Fibroblast of the aortic adventitia (primary cell): Measurements from ENCODE around the gene C21orf91. TPM values are rescaled to one million over a fixed set of nuclear protein-coding genes. Genes with fewer than 3 reads are reported as not detected.

ENCODE experiments used
- DNase-seq: peaks from one replicate; pipeline ENCODE4 v3.0.0-alpha.2; 2010; ENCODE audit warnings: low read depth
- H3K4me3 ChIP-seq: 2 replicates; pipeline ENCODE4 v1.5.1; 2011; ENCODE audit warnings: low read depth, mild to moderate bottlenecking, control low read depth, low read length, moderate library complexity
- CTCF ChIP-seq: IDR thresholded peaks from 2 replicates; pipeline ENCODE4 v1.5.1; 2011; ENCODE audit warnings: mild to moderate bottlenecking, low read length, control low read depth, inconsistent platforms; ENCODE audit not compliant: insufficient read depth
- total RNA-seq: library from RNA; depleted of rRNA; stranded (reverse); fragments of >200 nt; gene quantifications from 2 replicates; pipeline ENCODE4 v1.2.3, GENCODE V29; 2012; ENCODE audit warnings: low replicate concordance

The C21orf91 gene
- total RNA-seq, 1 donor: 13.1 TPM

- DNase-seq: no peak
Measured at GRCh38 chr21:17768840-17769446, 50.2 kb downstream of the C21orf91 start.

GRCh38 chr21:17765207-17765606 lies 53.9 kb downstream of the C21orf91 start:
- DNase-seq: no peak
- no peak overlapping the region for H3K4me3 ChIP-seq
- TF ChIP-seq CTCF: no peak

More at GRCh38 chr21:17768840-17769446, 50.2 kb downstream of the C21orf91 start:
- no peak for TF ChIP-seq CTCF
- no peak overlapping the region for H3K4me3 ChIP-seq

- H3K4me3 ChIP-seq: no peak overlapping the region
- DNase-seq: no peak
- no peak for TF ChIP-seq CTCF
Measured at GRCh38 chr21:17763288-17764037, 55.7 kb downstream of the C21orf91 start.

- no peak for DNase-seq
- no peak for TF ChIP-seq CTCF
- no peak overlapping the region for H3K4me3 ChIP-seq
Measured at GRCh38 chr21:17759511-17760178, 59.5 kb downstream of the C21orf91 start.

GRCh38 chr21:17758683-17759082 lies 60.5 kb downstream of the C21orf91 start:
- no peak for DNase-seq
- no peak for TF ChIP-seq CTCF
- no peak overlapping the region for H3K4me3 ChIP-seq

GRCh38 chr21:17757671-17758070 lies 61.5 kb downstream of the C21orf91 start:
- H3K4me3 ChIP-seq: no peak overlapping the region
- no peak for DNase-seq
- TF ChIP-seq CTCF: no peak
